Measurements from ENCODE around the gene JMJD4. TPM values are rescaled to one million over a fixed set of nuclear protein-coding genes. Genes with fewer than 3 reads are reported as not detected.

JMJD4 gene
- polyA plus RNA-seq, 1 donor (not counting 4 experiments of a cell fraction or from before 2014, with no cell fraction given) = 19.5 TPM

GRCh38 chr1:227747382-227747781 lies 12.3 kb upstream of the JMJD4 start:
- H3K36me3 ChIP-seq (ENCODE audit: control insufficient read depth in 2 of 2, extremely low read depth in 1 of 2, insufficient read depth in 2 of 2, low read length in 2 of 2) = peaks cover 13% of the 10 kb centered on the region in 2 experiments
- no peak overlapping the region for H3K4me3 ChIP-seq (ENCODE audit: control insufficient read depth in 2 of 3, extremely low read depth in 1 of 3, insufficient read depth in 2 of 3, low read depth in 1 of 3, low read length in 3 of 3)
- H3K9ac ChIP-seq (ENCODE audit: control insufficient read depth, extremely low read depth, insufficient read depth, low read length) = no peak overlapping the region
- dilution Hi-C loops (cut with MboI; ENCODE audit: extremely low pct_ligation_motif_present, low sequenced_read_pairs) = no loop called here
- no peaks in the 10 kb centered on the region for H3K9me1 ChIP-seq (ENCODE audit: control insufficient read depth, extremely low read depth, insufficient read depth, low read length)
- H3K9me3 ChIP-seq (ENCODE audit: control insufficient read depth, low read depth, low read length) = no peaks in the 10 kb centered on the region
- H3K27me3 ChIP-seq (ENCODE audit: control insufficient read depth, extremely low read depth, insufficient read depth, low read length) = no peaks in the 10 kb centered on the region
- DNase-seq (ENCODE audit: low read depth, low spot score) (no peak), FAIRE-seq (no peak)
- peaks cover 13% of the 10 kb centered on the region for H4K20me1 ChIP-seq (ENCODE audit: control insufficient read depth, extremely low read depth, insufficient read depth, low read length)
- H3K4me1 ChIP-seq (ENCODE audit: control insufficient read depth, extremely low read depth, insufficient read depth, low read length) = no peaks in the 10 kb centered on the region
- H2AFZ ChIP-seq (ENCODE audit: control insufficient read depth, low read length) = no peak overlapping the region
- H3K4me2 ChIP-seq (ENCODE audit: control insufficient read depth, extremely low read depth, insufficient read depth, low read depth, low read length) = no peak overlapping the region
- TF ChIP-seq EZH2 (IDR thresholded peaks at IDR 0.05; ENCODE audit: low read length) (no peak), CTCF (optimal IDR thresholded peaks at IDR 0.05 in 1 of 3, IDR thresholded peaks at IDR 0.05 in 1 of 3, conservative IDR thresholded peaks at IDR 0.05 in 1 of 3; ENCODE audit: extremely low read depth in 1 of 3, insufficient read depth in 2 of 3, low read length in 3 of 3) (no peak)
- H3K79me2 ChIP-seq (ENCODE audit: control insufficient read depth, insufficient read depth, low read length) = peaks cover 65% of the 10 kb centered on the region
- H3K27ac ChIP-seq (ENCODE audit: control insufficient read depth, insufficient read depth, low read length) = no peak overlapping the region

GRCh38 chr1:227746676-227747075 lies 11.6 kb upstream of the JMJD4 start:
- Histone ChIP-seq H3K4me1 (ENCODE audit: control insufficient read depth, extremely low read depth, insufficient read depth, low read length) (no peaks in the 10 kb centered on the region), H3K4me2 (ENCODE audit: control insufficient read depth, extremely low read depth, insufficient read depth, low read depth, low read length) (no peak overlapping the region), H3K27me3 (ENCODE audit: control insufficient read depth, extremely low read depth, insufficient read depth, low read length) (no peaks in the 10 kb centered on the region), H4K20me1 (ENCODE audit: control insufficient read depth, extremely low read depth, insufficient read depth, low read length) (peaks cover 13% of the 10 kb centered on the region), H3K9me3 (ENCODE audit: control insufficient read depth, low read depth, low read length) (no peaks in the 10 kb centered on the region), H3K79me2 (ENCODE audit: control insufficient read depth, insufficient read depth, low read length) (peaks cover 67% of the 10 kb centered on the region), H3K9me1 (ENCODE audit: control insufficient read depth, extremely low read depth, insufficient read depth, low read length) (no peaks in the 10 kb centered on the region), H2AFZ (ENCODE audit: control insufficient read depth, low read length) (no peak overlapping the region), H3K9ac (ENCODE audit: control insufficient read depth, extremely low read depth, insufficient read depth, low read length) (no peak overlapping the region), H3K4me3 (ENCODE audit: control insufficient read depth in 2 of 3, extremely low read depth in 1 of 3, insufficient read depth in 2 of 3, low read depth in 1 of 3, low read length in 3 of 3) (no peak overlapping the region), H3K27ac (ENCODE audit: control insufficient read depth, insufficient read depth, low read length) (no peak overlapping the region), H3K36me3 (ENCODE audit: control insufficient read depth in 2 of 2, extremely low read depth in 1 of 2, insufficient read depth in 2 of 2, low read length in 2 of 2) (peaks cover 13% of the 10 kb centered on the region in 2 experiments)
- FAIRE-seq = no peak
- dilution Hi-C loops (cut with MboI; ENCODE audit: extremely low pct_ligation_motif_present, low sequenced_read_pairs) = no loop called here
- DNase-seq (ENCODE audit: low read depth, low spot score) = no peak
- no peak for TF ChIP-seq CTCF (optimal IDR thresholded peaks at IDR 0.05 in 1 of 3, IDR thresholded peaks at IDR 0.05 in 1 of 3, conservative IDR thresholded peaks at IDR 0.05 in 1 of 3; ENCODE audit: extremely low read depth in 1 of 3, insufficient read depth in 2 of 3, low read length in 3 of 3)
- TF ChIP-seq EZH2 (IDR thresholded peaks at IDR 0.05; ENCODE audit: low read length) = no peak
